K562 (cell line): ENCODE measurements around the gene PCDHGA5. TPM values are rescaled to one million over a fixed set of nuclear protein-coding genes. Genes with fewer than 3 reads are reported as not detected.

Experiments
- ATAC-seq: fragments of 200-7000 bp; cut with Tn5 transposase; 3 replicates; pipeline ENCODE4 v1.9.1; 2020; ENCODE audit warnings: moderate library complexity
- BruUV-seq: library from RNA; stranded (reverse); fragments of 400-500 nt; replicated peaks from 2 replicates; lab custom pipeline; 2021; lab: Mats Ljungman, UMichigan
- CTCF ChIA-PET: fragments of 300-600 bp; formaldehyde crosslinking; extraction: SDS; loops from one replicate; lab custom pipeline; 2021; ENCODE audit warnings: low intra/inter-chr PET ratio; lab: Yijun Ruan, JAX
- POLR2A ChIA-PET: fragments of 300-600, 350-650 bp; sonication (Branson Sonifier 250); formaldehyde crosslinking; extraction: SDS; loops from one replicate; lab custom pipeline; 2021; ENCODE audit warnings: antibody characterized with exemption, inconsistent platforms; lab: Yijun Ruan, JAX
- DNase-seq, 4 experiments: peaks; one replicate each; pipeline versions ENCODE4 v3.0.0 to v3.0.0-alpha.2; 2011 to 2018; ENCODE audit warnings: low spot score in 3 of 4, mixed read lengths in 3 of 4; ENCODE audit errors: extremely low read depth in 1 of 4
- FAIRE-seq: peaks from 2 replicates; lab custom pipeline; 2011; peaks lifted over from hg19 to GRCh38; lab: Jason Lieb, UNC
- H2AFZ ChIP-seq: 2 replicates; pipeline ENCODE4 v1.6.0; 2011; ENCODE audit warnings: low read depth, low read length, control low read depth, inconsistent platforms
- H3K27ac ChIP-seq: fragments of 200-600 bp; 3 replicates; pipeline ENCODE4 v1.8.0; 2011; ENCODE audit warnings: low read depth, mild to moderate bottlenecking, control low read depth, inconsistent platforms, low read length, moderate library complexity, mixed read lengths; ENCODE audit errors: extremely low read depth
- H3K27me3 ChIP-seq, 2 experiments: fragments of 300-600 bp in 1 of 2; 2 replicates in 1 of 2; 3 replicates in 1 of 2; pipeline versions ENCODE4 v1.6.0 to v1.8.0; 2011; ENCODE audit warnings: inconsistent platforms in 2 of 2, low read length in 2 of 2, mild to moderate bottlenecking in 1 of 2, mixed read lengths in 1 of 2, moderate library complexity in 1 of 2; ENCODE audit not compliant: control insufficient read depth in 2 of 2, insufficient read depth in 2 of 2
- H3K36me3 ChIP-seq: fragments of 300-600 bp; 3 replicates; pipeline ENCODE4 v1.8.0; 2011; ENCODE audit warnings: mild to moderate bottlenecking, low read length, inconsistent platforms; ENCODE audit not compliant: control insufficient read depth, insufficient read depth
- H3K4me1 ChIP-seq, 2 experiments: fragments of 200-600 bp in 1 of 2; replicated peaks in 1 of 2; 2 replicates in 1 of 2; 3 replicates in 1 of 2; pipeline versions ENCODE4 v1.5.1 to v1.8.0; 2011; ENCODE audit warnings: inconsistent platforms in 2 of 2, low read length in 2 of 2, mild to moderate bottlenecking in 1 of 2, mixed read lengths in 1 of 2, moderate library complexity in 1 of 2; ENCODE audit not compliant: control insufficient read depth in 2 of 2, insufficient read depth in 2 of 2
- H3K4me2 ChIP-seq: 2 replicates; pipeline ENCODE4 v1.6.1; 2011; ENCODE audit warnings: low read length, control low read depth, inconsistent platforms, mixed read lengths; ENCODE audit not compliant: insufficient read depth
- H3K4me3 ChIP-seq: fragments of 200-600 bp; sonication (generic), shearing (Covaris generic); 2 replicates; pipeline ENCODE4 v1.5.1; 2016; ENCODE audit warnings: control low read depth, inconsistent platforms
- H3K79me2 ChIP-seq: fragments of 200-600 bp; 3 replicates; pipeline ENCODE4 v1.8.0; 2011; ENCODE audit warnings: low read length, inconsistent platforms; ENCODE audit not compliant: control insufficient read depth, insufficient read depth
- H3K9ac ChIP-seq, 2 experiments: 2 replicates each; pipeline versions ENCODE4 v1.6.0 to v1.6.1; 2011; ENCODE audit warnings: low read depth in 2 of 2, low read length in 2 of 2, control low read depth in 1 of 2, inconsistent platforms in 1 of 2, mild to moderate bottlenecking in 1 of 2, mixed read lengths in 1 of 2; ENCODE audit not compliant: insufficient read depth in 1 of 2
- H3K9me1 ChIP-seq: one replicate; pipeline ENCODE4 v1.6.0; 2011; ENCODE audit warnings: inconsistent platforms, mild to moderate bottlenecking, low read length, moderate library complexity; ENCODE audit not compliant: control insufficient read depth, insufficient read depth
- H3K9me3 ChIP-seq: replicated peaks from 2 replicates; pipeline ENCODE4 v1.5.1; 2011; ENCODE audit warnings: low read depth, low read length, inconsistent platforms; ENCODE audit not compliant: control insufficient read depth, insufficient read depth
- H4K20me1 ChIP-seq: replicated peaks from 2 replicates; pipeline ENCODE4 v1.6.1; 2011; ENCODE audit warnings: low read length, inconsistent platforms, mixed read lengths; ENCODE audit not compliant: control insufficient read depth, insufficient read depth
- CTCF ChIP-seq, 3 experiments: IDR thresholded peaks in 2 of 3; conservative IDR thresholded peaks in 1 of 3; 2 replicates each; pipeline ENCODE4 v1.5.1; 2011 to 2012; ENCODE audit warnings: low read length in 3 of 3, mild to moderate bottlenecking in 3 of 3, control low read depth in 2 of 3, improper control_type of control experiment in 1 of 3, inconsistent platforms in 1 of 3, low read depth in 1 of 3, mixed read lengths in 1 of 3, moderate library complexity in 1 of 3; ENCODE audit not compliant: insufficient read depth in 2 of 3
- REST ChIP-seq, 2 experiments: fragments of 450-650 bp; formaldehyde crosslinking in 1 of 2; IDR thresholded peaks; 2 replicates each; pipeline versions ENCODE4 v1.4.0 to v1.6.1; 2014 to 2020; ENCODE audit warnings: mild to moderate bottlenecking in 2 of 2, borderline replicate concordance in 1 of 2, low read depth in 1 of 2
- RREB1 ChIP-seq: fragments of 250-450 bp; sonication (Bioruptor Pico); IDR thresholded peaks from 2 replicates; pipeline ENCODE4 v1.4.0; 2020
- WGBS: fragments of 100-300 bp; shearing (Covaris generic); methylation state at CpG from one replicate; pipeline ENCODE4 v1.1.6; 2016; ENCODE audit warnings: low coverage, mixed read lengths; ENCODE audit not compliant: insufficient coverage; ENCODE audit errors: missing lambda C conversion rate; 5-methylcytosine and 5-hydroxymethylcytosine counted together
- in situ Hi-C: fragments of 300-500 bp; cut with MboI; formaldehyde crosslinking; loops from 4 replicates; pipeline ENCODE4 v1.15.0; 2018; ENCODE audit warnings: inconsistent platforms, mixed read lengths
- intact Hi-C: fragments of 100-400 bp; cut with micrococcal nuclease; formaldehyde crosslinking; loops from 2 replicates; pipeline ENCODE4 v1.14.2; 2022
- polyA plus RNA-seq, 8 experiments: library from polyadenylated mRNA; depleted of rRNA in 4 of 8; stranded (reverse) in 5 of 8; unstranded in 3 of 8; fragments of >200 nt; fragmentation: Nextera tagmentation in 2 of 8; fragmentation: Illumina TruSeq in 1 of 8; extraction: Ambion mirVana in 2 of 8; extraction: Trizol in 1 of 8; gene quantifications; 2 replicates each; pipeline versions ENCODE4 v1.2.1 to v1.2.3, GENCODE V29; 2011 to 2014; ENCODE audit warnings: inconsistent platforms in 1 of 8, missing spikeins in 1 of 8
- total RNA-seq, 7 experiments: library from RNA; depleted of rRNA in 6 of 7; stranded (reverse); fragments of >200 nt in 6 of 7; fragmentation: Illumina TruSeq in 2 of 7; extraction: Trizol in 2 of 7; gene quantifications; 2 replicates each; pipeline versions ENCODE4 v1.2.1 to v1.2.3, GENCODE V29; 2011 to 2021; ENCODE audit warnings: low replicate concordance in 1 of 7

Gene PCDHGA5
- total and polyA plus RNA-seq, 9 of the 15 experiments (the other 6 are each of a cell fraction or from before 2014, with no cell fraction given): 0.01 to 0.18 (median 0.12) TPM; not detected in 1

GRCh38 chr5:141356950-141357349 is 7.0 kb upstream of the PCDHGA5 start:
- DNase-seq: no peak
- intact Hi-C loops (no loop called here), in situ Hi-C loops (no loop called here)
- Histone ChIP-seq H3K27ac (no peak overlapping the region), H3K27me3 (peaks cover 0 to 18% of the 10 kb centered on the region in 2 experiments; a peak in 2 of 5 replicates), H2AFZ (no peak overlapping the region), H3K79me2 (no peaks in the 10 kb centered on the region), H3K9me1 (no peaks in the 10 kb centered on the region), H4K20me1 (no peaks in the 10 kb centered on the region), H3K36me3 (no peaks in the 10 kb centered on the region), H3K4me3 (no peak overlapping the region), H3K4me2 (no peak overlapping the region), H3K4me1 (peaks cover 3 to 12% of the 10 kb centered on the region in 2 experiments; a peak in 3 of 5 replicates), H3K9me3 (no peaks in the 10 kb centered on the region; the same call in 1 of the 2 replicates), H3K9ac (no peak overlapping the region; a peak in 1 of 4 replicates)
- 7% methylated on average over 19 of the region's 19 CpGs for whole genome bisulfite sequencing
- CTCF ChIA-PET: no interaction called here
- POLR2A ChIA-PET: no interaction called here
- no TSS peak for BruUV-seq
- ATAC-seq: peak; percentile 50
- no peak for FAIRE-seq
- TF ChIP-seq RREB1 (CRISPR knock-in tag) (0 out of 2 replicates have a peak, but pooled peaks have one; percentile 37), REST (IDR thresholded peaks at IDR 0.05; ENCODE audit: borderline replicate concordance) (peak; percentile 76), REST (CRISPR knock-in tag; IDR thresholded peaks at IDR 0.05; ENCODE audit: low read depth) (0 out of 2 replicates have a peak, but pooled peaks have one; percentile 44), CTCF (IDR thresholded peaks at IDR 0.05 in 2 of 3, conservative IDR thresholded peaks at IDR 0.05 in 1 of 3; ENCODE audit: insufficient read depth in 2 of 3, low read depth in 1 of 3, low read length in 3 of 3) (no peak)
